ENCODE results near the gene IL25. TPM values are rescaled to one million over a fixed set of nuclear protein-coding genes. Genes with fewer than 3 reads are reported as not detected.
"Not testable (repeated sequence)": the region's sequence is repeated elsewhere in the genome, so short reads cannot be mapped to it uniquely, and the experiment has no call there.

IL25 gene
- polyA plus RNA-seq, 6 donors from 2014 or later: not detected

GRCh38 chr14:23381871-23382270 is 9.3 kb downstream of the IL25 start:
- Mint-ChIP-seq H3K4me3 (no peak overlapping the region), H3K4me1 (peaks cover 0 to 2% (median 0%) of the 10 kb centered on the region in 3 donors), H3K27me3 (peaks cover 20 to 70% (median 69%) of the 10 kb centered on the region in 3 donors), H3K27ac (peak overlapping the region in 1 of 6 donors; percentile 49), H3K36me3 (no peaks in the 10 kb centered on the region), H3K9me3 (peaks cover 0 to 2% (median 0%) of the 10 kb centered on the region in 7 donors)
- no peak for DNase-seq
- ATAC-seq (ENCODE audit: low read depth in 2 of 2): no peak

- H3K4me3 Mint-ChIP-seq: no peak overlapping the region
- no peaks in the 10 kb centered on the region for H3K36me3 Mint-ChIP-seq
- H3K4me1 Mint-ChIP-seq: peaks cover 0 to 2% (median 0%) of the 10 kb centered on the region in 3 donors
- H3K27ac Mint-ChIP-seq: no peak overlapping the region
- DNase-seq (no peak), ATAC-seq (ENCODE audit: low read depth in 2 of 2) (no peak)
- peaks cover 0 to 2% (median 0%) of the 10 kb centered on the region in 7 donors for H3K9me3 Mint-ChIP-seq
- peaks cover 20 to 68% (median 67%) of the 10 kb centered on the region in 3 donors for H3K27me3 Mint-ChIP-seq
Measured at GRCh38 chr14:23382276-23382675, 9.7 kb downstream of the IL25 start.

- peaks cover 0 to 2% (median 0%) of the 10 kb centered on the region in 7 donors for H3K9me3 Mint-ChIP-seq
- ATAC-seq (ENCODE audit: low read depth in 2 of 2): no peak
Measured at GRCh38 chr14:23382731-23383440, 10.3 kb downstream of the IL25 start.

GRCh38 chr14:23384364-23385080 is 11.9 kb downstream of the IL25 start:
- H3K36me3 Mint-ChIP-seq: no peaks in the 10 kb centered on the region
- peaks cover 0 to 2% (median 0%) of the 10 kb centered on the region in 7 donors for H3K9me3 Mint-ChIP-seq
- no peak for DNase-seq
- H3K27ac Mint-ChIP-seq: no peak overlapping the region
- ATAC-seq (ENCODE audit: low read depth in 2 of 2): no peak
- peaks cover 0 to 2% (median 0%) of the 10 kb centered on the region in 3 donors for H3K4me1 Mint-ChIP-seq
- H3K4me3 Mint-ChIP-seq: no peak overlapping the region
- peaks cover 21 to 74% (median 73%) of the 10 kb centered on the region in 3 donors for H3K27me3 Mint-ChIP-seq

More at GRCh38 chr14:23382731-23383440, 10.3 kb downstream of the IL25 start:
- Mint-ChIP-seq H3K4me3 (no peak overlapping the region), H3K4me1 (peaks cover 0 to 2% (median 0%) of the 10 kb centered on the region in 3 donors), H3K36me3 (no peaks in the 10 kb centered on the region), H3K27ac (no peak overlapping the region), H3K27me3 (peaks cover 20 to 71% (median 69%) of the 10 kb centered on the region in 3 donors)
- DNase-seq: no peak

- no peaks in the 10 kb centered on the region for H3K36me3 Mint-ChIP-seq
Measured at GRCh38 chr14:23385244-23385641, 12.6 kb downstream of the IL25 start.

GRCh38 chr14:23385642-23386265 is 13.1 kb downstream of the IL25 start:
- H3K36me3 Mint-ChIP-seq: no peaks in the 10 kb centered on the region
- no peak for DNase-seq
- ATAC-seq (ENCODE audit: low read depth in 2 of 2): no peak
- peaks cover 0 to 2% (median 0%) of the 10 kb centered on the region in 7 donors for H3K9me3 Mint-ChIP-seq
- H3K27ac Mint-ChIP-seq: no peak overlapping the region
- H3K4me3 Mint-ChIP-seq: no peak overlapping the region
- peaks cover 20 to 80% (median 73%) of the 10 kb centered on the region in 3 donors for H3K27me3 Mint-ChIP-seq
- no peaks in the 10 kb centered on the region for H3K4me1 Mint-ChIP-seq

More at GRCh38 chr14:23385244-23385641, 12.6 kb downstream of the IL25 start:
- Mint-ChIP-seq H3K4me1 (no peaks in the 10 kb centered on the region), H3K9me3 (peaks cover 0 to 2% (median 0%) of the 10 kb centered on the region in 7 donors), H3K27ac (no peak overlapping the region), H3K4me3 (no peak overlapping the region), H3K27me3 (peaks cover 20 to 80% (median 76%) of the 10 kb centered on the region in 3 donors)
- DNase-seq (no peak), ATAC-seq (ENCODE audit: low read depth in 2 of 2) (no peak)

- ATAC-seq (ENCODE audit: low read depth in 2 of 2); DNase-seq: not testable (repeated sequence)
Measured at GRCh38 chr14:23386266-23386657, 13.7 kb downstream of the IL25 start.

GRCh38 chr14:23386999-23387398 is 14.4 kb downstream of the IL25 start:
- no peaks in the 10 kb centered on the region for H3K4me1 Mint-ChIP-seq
- ATAC-seq (ENCODE audit: low read depth in 2 of 2) (no peak), DNase-seq (no peak)
- no peaks in the 10 kb centered on the region for H3K36me3 Mint-ChIP-seq
- H3K27ac Mint-ChIP-seq: no peak overlapping the region
- H3K9me3 Mint-ChIP-seq: peaks cover 0 to 2% (median 0%) of the 10 kb centered on the region in 7 donors
- no peak overlapping the region for H3K4me3 Mint-ChIP-seq
- H3K27me3 Mint-ChIP-seq: peaks cover 27 to 73% (median 61%) of the 10 kb centered on the region in 3 donors

More at GRCh38 chr14:23386266-23386657, 13.7 kb downstream of the IL25 start:
- H3K4me3 Mint-ChIP-seq, H3K36me3 Mint-ChIP-seq, H3K9me3 Mint-ChIP-seq, H3K4me1 Mint-ChIP-seq: not testable (repeated sequence)
- Mint-ChIP-seq H3K27me3 (peaks cover 23 to 80% (median 68%) of the 10 kb centered on the region in 3 donors), H3K27ac (peak overlapping the region in 1 of 6 donors; percentile 37)

- Mint-ChIP-seq H3K36me3 (no peaks in the 10 kb centered on the region), H3K27ac (no peak overlapping the region), H3K9me3 (peaks cover 0 to 2% (median 0%) of the 10 kb centered on the region in 7 donors), H3K27me3 (peaks cover 22 to 70% (median 57%) of the 10 kb centered on the region in 3 donors), H3K4me3 (no peak overlapping the region), H3K4me1 (no peaks in the 10 kb centered on the region)
- DNase-seq (no peak), ATAC-seq (ENCODE audit: low read depth in 2 of 2) (no peak)
Measured at GRCh38 chr14:23387916-23388882, 15.6 kb downstream of the IL25 start.

GRCh38 chr14:23388996-23389395 is 16.4 kb downstream of the IL25 start:
- H3K9me3 Mint-ChIP-seq: peaks cover 0 to 2% (median 0%) of the 10 kb centered on the region in 7 donors
- no peak for ATAC-seq (ENCODE audit: low read depth in 2 of 2)
- peaks cover 22 to 70% (median 57%) of the 10 kb centered on the region in 3 donors for H3K27me3 Mint-ChIP-seq
- no peak for DNase-seq
- no peak overlapping the region for H3K4me3 Mint-ChIP-seq
- H3K36me3 Mint-ChIP-seq: no peaks in the 10 kb centered on the region
- no peaks in the 10 kb centered on the region for H3K4me1 Mint-ChIP-seq
- no peak overlapping the region for H3K27ac Mint-ChIP-seq

- DNase-seq (no peak), ATAC-seq (ENCODE audit: low read depth in 2 of 2) (no peak)
- Mint-ChIP-seq H3K9me3 (peaks cover 0 to 2% (median 0%) of the 10 kb centered on the region in 7 donors), H3K4me3 (no peak overlapping the region), H3K4me1 (no peaks in the 10 kb centered on the region), H3K27ac (no peak overlapping the region), H3K27me3 (peaks cover 22 to 69% (median 53%) of the 10 kb centered on the region in 3 donors), H3K36me3 (no peaks in the 10 kb centered on the region)
Measured at GRCh38 chr14:23389396-23389795, 16.8 kb downstream of the IL25 start.

GRCh38 chr14:23389871-23390270 is 17.3 kb downstream of the IL25 start:
- not testable (repeated sequence) for H3K27ac Mint-ChIP-seq; H3K4me3 Mint-ChIP-seq; ATAC-seq (ENCODE audit: low read depth in 2 of 2); H3K36me3 Mint-ChIP-seq; DNase-seq; H3K4me1 Mint-ChIP-seq; H3K9me3 Mint-ChIP-seq
- peaks cover 22 to 66% (median 48%) of the 10 kb centered on the region in 3 donors for H3K27me3 Mint-ChIP-seq

All from naive B cell (primary cell).